ENCODE measurements around the gene CHAF1B. TPM values are rescaled to one million over a fixed set of nuclear protein-coding genes. Genes with fewer than 3 reads are reported as not detected.

CHAF1B gene
- 3.9 TPM for total RNA-seq

GRCh38 chr21:36385233-36386030 lies at the start of gene CHAF1B:
Gene CHAF1B, plus strand, starts transcription at chr21:36385392. Its CDS starts 745 bp downstream, at chr21:36386137.

Small RNA genes within 50 kb of the gene (small RNA-seq; reads per million reads assigned to genes)
- gene ATP5MFP1: not detected

Other genes starting within 250 kb of the CHAF1B start
- 32.3 TPM for gene DOP1B, start 228.6 kb upstream of the CHAF1B start, total RNA-seq
- gene MORC3, start 65.2 kb upstream of the CHAF1B start, total RNA-seq: 85.8 TPM
- not detected for gene CLDN14, start 94.7 kb downstream of the CHAF1B start, total RNA-seq

Measured in diencephalon (tissue), 1 donor.